Right ventricle myocardium inferior (tissue), 1 donor: ENCODE results near the gene IGSF21. TPM values are rescaled to one million over a fixed set of nuclear protein-coding genes. Genes with fewer than 3 reads are reported as not detected.
A peak's percentile ranks its signal among the peaks of the same experiment; 100 is the strongest.
"Not testable (repeated sequence)": the region's sequence is repeated elsewhere in the genome, so short reads cannot be mapped to it uniquely, and the experiment has no call there.

Experiments used
- ATAC-seq: fragments of 200-7000 bp; cut with Tn5 transposase; one replicate; pipeline ENCODE4 v1.9.1; 2020; ENCODE audit warnings: mild to moderate bottlenecking, moderate library complexity
- DNase-seq: peaks from one replicate; pipeline ENCODE4 v3.0.0; 2021; ENCODE audit errors: missing footprints
- intact Hi-C: fragments of 100-400 bp; cut with DNase I; formaldehyde crosslinking; loops from one replicate; pipeline ENCODE4 v1.11.0; 2022
- total RNA-seq: library from RNA; stranded (reverse); fragmentation: NEBNext Ultra II Directional; extraction: Animal tissue kit (Norgen Biotek cat#: 25700); gene quantifications from one replicate; pipeline ENCODE4 v1.2.1, GENCODE V29; 2021
- donor health status: DM: no; HTN: yes; CAD: no; lungs with severe emphysema.

IGSF21 gene
- total RNA-seq, 1 donor from 2014 or later: 1.6 TPM

DNA sequence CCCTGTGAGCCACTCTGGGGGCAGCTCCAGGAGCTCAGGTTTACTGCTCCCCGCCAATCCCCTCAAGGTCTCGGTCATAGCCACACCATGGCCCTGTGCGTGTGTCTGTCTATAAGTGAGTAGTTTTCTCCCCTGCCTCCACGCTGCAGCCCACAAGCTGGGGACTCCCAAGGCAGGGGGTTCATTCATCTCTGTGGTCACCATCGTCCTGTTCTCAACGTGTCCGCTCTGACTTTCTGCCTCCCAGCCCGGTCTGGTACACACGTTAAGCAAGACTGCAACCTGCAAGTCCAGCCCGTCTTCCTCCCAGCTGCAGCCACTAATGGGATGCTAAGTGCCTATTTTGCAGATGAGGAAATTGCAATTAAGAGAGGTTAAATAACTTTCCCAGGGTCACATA lies 49.8 kb downstream of the IGSF21 start:
- intact Hi-C loops: no loop called here
- DNase-seq (no peak), ATAC-seq (no peak)

DNA sequence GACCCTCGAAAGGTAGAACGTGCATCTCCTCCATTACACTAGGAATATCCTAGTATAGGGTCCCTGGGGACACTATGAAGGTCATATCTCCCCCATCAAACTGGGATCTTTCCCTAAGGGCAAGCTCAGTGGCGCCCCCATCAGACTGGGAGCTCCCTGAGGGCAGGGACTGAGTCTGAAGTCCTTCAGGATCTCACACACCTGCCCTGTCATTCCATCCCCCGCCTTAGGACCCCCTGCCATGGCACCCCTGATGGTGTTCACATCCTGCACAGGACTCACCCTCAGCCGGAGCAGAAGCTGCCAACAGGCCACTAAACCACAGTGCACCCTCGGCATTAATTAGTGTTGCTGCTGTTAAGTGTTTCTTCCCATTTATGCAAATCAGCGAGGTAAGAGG lies 50.4 kb downstream of the IGSF21 start:
- no peak for DNase-seq
- intact Hi-C loops: no loop called here
- ATAC-seq: no peak

DNA sequence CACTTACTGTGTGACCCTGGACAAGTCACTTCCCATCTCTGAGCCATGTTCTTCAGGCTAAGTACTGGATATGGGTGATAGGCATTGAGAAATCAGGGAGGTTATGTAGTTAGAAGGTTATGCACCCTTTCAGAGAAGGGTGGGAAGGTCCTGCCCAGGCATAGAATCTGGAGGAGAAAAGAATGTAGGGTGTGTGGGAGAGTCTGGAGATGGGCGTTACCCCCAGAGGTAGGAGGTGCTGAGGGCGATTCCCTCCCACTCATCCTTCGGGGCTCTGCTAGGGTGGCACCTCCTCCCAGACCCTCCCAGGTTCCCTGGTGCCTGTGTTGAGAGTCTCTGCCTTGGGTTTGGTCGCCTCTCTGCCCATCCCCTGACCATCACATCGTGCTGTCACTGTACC lies 51.1 kb downstream of the IGSF21 start:
- ATAC-seq: no peak
- DNase-seq: no peak
- intact Hi-C loops: no loop called here

DNA sequence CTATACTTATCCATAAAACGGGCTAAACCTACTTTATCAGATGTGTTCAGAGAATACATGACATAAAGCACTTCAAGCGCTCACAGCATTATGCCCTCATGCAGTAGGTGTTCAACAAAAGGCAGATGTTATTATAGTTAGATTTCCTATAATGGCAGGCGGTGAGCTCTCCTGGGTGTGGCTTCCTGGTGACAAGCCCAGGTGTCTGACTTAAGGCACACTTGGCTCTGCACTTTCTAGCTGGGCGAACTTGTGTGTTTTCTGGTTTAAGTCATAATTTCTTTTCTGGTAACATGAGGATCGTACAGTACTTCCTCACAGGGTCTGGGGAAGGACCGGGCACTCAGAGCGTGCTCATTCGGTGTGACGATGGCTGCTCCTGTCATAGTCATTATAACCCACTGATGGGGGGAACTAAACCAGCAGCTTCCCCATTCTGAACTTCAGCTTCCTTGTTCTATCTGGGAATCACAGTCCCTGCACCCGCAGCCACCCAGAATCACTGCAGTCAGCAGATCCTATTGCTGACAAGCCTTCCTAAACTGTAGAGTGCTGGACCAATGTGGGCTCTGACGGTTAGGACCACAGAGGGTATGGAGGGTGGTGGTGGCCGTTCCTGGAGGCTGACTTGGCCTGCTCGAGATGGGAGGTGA lies 52.8 kb downstream of the IGSF21 start:
- peak; percentile 78 for DNase-seq
- intact Hi-C loops: no loop called here
- ATAC-seq: peak; percentile 84

DNA sequence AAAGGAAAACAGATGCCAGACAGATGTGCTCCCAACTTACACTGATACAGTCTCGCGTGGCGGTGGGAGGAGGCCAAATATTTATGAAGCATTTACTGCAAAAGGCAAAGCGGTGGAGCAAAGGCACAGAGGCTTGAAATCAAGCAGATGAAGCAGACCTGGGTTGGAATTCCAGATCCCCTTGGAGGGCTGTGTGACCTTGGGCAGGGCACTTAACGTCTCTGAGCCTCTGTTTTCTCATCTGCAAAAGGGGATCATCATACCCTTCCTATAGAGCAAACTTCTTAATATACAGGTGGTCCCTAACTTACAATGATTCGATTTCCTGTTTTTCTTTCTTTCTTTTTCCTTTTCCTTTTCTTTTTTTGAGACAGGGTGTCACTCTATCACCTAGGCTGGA lies 54.1 kb downstream of the IGSF21 start:
- ATAC-seq (no peak), DNase-seq (no peak)
- intact Hi-C loops: no loop called here

DNA sequence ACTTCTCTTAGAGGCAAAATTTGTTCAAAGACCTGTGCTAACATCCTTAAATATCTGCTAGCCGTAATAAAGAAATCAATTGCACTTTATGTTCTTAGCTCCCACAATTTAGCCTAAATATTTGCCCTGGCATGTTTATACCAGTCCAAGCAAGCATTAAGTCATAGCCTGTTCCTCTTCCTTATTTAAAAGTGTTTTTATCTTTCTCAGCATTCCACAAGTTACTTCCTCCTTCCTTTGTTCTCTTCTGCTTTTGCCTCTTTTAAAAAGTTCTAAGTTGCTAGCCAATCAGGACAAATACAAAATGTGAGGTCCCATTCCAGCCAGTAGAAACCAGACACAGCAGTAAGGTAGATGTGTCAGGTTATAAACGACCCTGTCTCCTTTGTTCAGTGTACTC lies 58.0 kb downstream of the IGSF21 start:
- ATAC-seq, DNase-seq, intact Hi-C loops: not testable (repeated sequence)

DNA sequence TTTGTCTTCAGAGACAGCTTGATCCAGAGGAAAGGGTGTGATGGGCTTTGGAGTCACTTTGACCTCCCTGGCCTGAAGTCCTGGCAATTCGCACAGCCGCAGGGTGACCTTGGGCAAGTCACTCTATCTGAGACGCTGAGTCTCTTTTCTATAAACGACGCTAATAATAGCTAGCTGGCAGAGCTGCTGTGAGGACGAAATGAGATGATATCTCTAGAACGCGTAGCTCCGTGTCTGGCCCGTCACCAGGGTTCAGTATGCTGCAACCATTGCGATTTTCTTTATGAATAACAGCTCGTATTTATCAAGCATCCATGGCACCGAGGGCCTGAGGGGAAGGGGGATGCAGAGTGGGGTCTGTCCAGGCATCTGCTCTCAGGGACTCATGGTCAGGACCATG lies 58.7 kb downstream of the IGSF21 start:
- no peak for DNase-seq
- intact Hi-C loops: no loop called here
- no peak for ATAC-seq

DNA sequence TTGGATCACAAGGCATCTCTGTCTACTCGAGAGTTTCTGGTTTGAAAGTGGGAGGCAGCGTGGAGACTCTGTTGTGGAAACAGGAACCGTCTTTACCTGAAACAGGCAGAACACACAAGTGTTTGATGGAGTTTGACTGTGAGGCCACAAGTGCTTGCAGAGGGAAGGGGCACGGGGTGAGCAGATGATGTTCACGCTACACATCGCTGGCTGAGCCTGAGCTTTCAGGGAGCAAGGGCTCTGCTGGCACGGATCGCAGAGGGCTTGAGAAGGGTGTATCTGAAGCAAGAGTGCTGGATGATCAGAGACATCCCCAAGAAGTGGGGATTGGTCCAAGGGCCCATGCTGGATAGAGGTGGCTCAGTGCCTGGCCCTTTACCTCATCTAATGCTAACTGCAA lies 59.3 kb downstream of the IGSF21 start:
- intact Hi-C loops: no loop called here
- ATAC-seq (no peak), DNase-seq (no peak)

DNA sequence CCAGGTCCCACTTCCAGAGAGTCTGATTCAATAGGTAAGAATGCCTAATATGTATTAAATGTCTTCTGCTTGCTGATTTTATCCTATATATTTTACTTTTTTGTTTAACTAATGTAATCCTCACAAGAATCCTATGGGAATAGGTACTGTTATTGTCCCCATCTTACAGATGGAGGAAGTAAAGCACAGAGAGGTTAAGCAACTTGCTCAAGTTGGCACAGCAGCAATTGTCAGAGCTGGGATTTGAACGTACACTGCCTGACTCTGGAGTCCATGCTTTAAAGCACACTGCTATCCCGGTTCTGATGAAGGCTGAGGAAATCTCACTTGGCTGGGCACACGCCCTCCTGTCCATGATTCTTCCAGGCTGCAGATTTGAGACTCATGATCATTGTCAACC lies 62.8 kb downstream of the IGSF21 start:
- DNase-seq: no peak
- no peak for ATAC-seq
- intact Hi-C loops: no loop called here

DNA sequence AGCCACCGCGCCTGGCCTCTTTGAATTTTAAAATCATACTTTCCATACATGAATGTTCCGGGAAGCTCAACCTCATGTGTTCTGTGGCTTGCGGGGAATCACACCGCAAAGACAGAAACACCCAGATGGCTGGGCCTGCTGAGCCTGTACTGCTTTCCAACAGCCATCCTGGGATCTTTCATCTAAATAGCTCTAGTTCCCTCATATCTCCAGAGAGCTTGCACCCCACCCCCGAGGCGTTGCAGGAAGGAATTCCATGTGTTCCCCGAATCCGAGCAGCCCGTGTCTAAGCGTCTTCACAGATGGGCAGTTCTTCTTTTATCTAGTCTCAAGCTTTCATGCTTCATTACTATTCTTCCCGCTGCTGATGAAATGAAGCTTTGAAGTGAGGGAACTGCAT lies 66.4 kb downstream of the IGSF21 start:
- intact Hi-C loops: no loop called here
- ATAC-seq (no peak), DNase-seq (no peak)

DNA sequence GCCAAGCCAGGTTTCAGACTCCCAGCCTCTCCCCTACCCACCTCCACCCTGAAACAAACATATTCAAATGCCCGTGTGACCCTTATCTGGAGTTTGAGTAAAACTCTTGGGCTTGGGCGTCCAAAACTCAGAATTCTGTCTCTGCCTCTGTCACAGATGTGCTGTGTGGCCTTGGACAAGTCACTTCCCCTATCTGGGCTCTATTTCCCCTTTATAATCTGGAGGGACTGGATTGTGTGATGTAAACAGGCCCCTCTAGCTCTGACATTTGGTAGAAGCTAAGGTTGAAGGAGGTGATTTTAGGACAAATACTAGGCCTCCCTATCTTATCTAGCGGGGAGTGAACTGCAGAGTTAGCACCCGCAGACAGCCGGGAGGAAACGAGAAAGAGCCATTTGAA lies 67.5 kb downstream of the IGSF21 start:
- ATAC-seq (no peak), DNase-seq (no peak)

DNA sequence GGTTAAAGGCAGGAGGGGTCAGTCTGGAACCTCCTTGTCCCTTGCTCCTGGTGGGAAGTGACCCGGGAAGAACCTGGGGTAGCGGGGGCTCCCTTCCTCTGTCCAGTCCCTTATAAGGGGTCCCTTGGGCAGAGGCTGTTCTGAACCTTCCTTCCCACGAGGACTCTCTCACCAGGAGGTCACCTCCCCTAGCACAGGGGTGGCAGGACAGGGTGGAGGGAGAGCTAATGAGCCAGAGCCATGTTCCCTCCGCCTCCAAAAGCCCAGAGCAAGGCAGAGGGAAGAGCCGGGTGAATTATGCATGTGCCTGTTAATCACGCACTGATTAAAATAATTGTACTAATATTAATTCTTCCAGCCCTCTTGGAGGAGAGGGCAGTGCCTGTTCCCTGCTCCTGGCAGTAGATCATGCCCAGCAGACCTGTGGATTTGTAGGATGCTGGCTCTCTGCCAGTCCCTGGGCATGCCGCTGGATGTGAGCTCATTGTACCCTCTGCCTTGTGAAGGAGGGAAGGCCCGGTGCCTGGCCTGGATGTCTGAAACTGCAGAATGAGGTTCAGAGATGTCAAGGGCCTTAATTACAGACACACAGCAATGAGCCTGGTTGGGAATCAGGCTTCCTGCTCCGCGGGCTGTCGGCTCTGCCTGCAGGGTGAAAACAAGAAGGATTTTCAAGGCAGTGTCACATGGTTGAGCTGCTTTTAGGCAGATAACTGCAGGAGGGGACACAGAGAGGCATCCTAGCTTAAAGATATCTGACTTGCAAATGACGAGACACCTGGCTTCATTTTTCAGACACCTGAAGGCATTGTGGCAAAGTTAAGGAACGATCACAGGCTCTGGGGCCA lies 68.2 kb downstream of the IGSF21 start:
- no peak for DNase-seq
- peak; percentile 58 for ATAC-seq
- intact Hi-C loops: no loop called here

More for the DNA sequence above, 67.5 kb downstream of the IGSF21 start:
- intact Hi-C loops: no loop called here

DNA sequence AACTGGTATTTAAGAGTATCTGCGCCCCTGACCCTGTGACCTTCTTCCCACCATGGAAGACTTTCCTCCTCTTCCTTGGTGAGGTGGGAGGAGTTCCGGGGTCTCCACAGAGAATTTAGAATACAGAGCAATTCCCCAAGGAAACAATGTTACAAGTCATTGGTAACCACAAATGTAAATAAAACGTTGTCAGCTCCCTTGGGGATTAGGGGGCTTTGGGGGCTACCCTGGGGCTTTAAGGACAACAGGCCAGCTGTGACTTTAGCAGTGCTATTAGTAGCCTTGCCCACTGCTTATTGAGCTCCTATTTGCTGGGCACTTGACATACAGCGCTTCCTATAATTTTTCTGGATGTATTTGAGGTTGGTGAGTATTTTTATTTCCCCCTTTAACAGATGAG lies 69.0 kb downstream of the IGSF21 start:
- intact Hi-C loops: no loop called here
- DNase-seq: no peak

DNA sequence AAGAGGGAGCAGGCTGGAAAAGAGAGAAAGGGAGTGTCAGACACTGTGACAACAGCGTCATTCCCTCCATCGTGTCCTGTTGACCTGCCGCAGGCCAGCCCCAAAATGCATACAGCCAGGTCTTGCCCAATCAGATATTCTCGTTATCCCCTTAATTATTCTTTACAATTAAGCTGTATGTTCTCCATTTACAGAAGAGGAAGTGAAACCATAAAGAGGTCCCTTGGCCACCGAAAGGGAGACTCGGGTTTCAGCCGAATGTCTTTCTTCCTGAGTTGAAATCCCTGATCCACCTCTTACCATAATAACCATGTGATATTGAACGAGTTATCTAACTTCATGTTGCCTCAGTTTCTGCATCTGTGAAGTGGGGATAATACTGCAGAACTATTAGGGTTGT lies 70.5 kb downstream of the IGSF21 start:
- ATAC-seq: no peak

More for the DNA sequence above, 69.0 kb downstream of the IGSF21 start:
- ATAC-seq: no peak

DNA sequence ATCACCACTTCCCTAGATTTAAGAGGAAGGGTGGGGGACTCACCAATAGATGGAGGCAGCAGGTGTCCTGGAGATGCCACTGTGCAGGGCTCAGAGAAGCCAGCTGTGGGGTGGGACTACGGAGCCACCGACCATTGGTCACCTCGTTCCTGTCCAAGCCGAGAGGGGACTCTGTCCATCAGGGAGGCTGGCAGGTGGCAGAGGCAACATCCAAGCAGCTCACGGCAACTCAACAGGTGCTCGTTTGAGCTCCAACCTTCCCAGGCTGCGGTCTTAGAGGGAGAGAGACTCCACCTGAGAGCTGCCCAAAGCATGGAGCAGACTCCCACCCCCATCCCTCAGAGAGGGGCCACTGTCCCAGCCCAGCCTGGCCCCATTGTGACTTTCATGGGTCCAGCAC lies 71.4 kb downstream of the IGSF21 start:
- ATAC-seq (no peak), DNase-seq (no peak)
- intact Hi-C loops: no loop called here

More for the DNA sequence above, 70.5 kb downstream of the IGSF21 start:
- intact Hi-C loops: no loop called here
- DNase-seq: no peak

DNA sequence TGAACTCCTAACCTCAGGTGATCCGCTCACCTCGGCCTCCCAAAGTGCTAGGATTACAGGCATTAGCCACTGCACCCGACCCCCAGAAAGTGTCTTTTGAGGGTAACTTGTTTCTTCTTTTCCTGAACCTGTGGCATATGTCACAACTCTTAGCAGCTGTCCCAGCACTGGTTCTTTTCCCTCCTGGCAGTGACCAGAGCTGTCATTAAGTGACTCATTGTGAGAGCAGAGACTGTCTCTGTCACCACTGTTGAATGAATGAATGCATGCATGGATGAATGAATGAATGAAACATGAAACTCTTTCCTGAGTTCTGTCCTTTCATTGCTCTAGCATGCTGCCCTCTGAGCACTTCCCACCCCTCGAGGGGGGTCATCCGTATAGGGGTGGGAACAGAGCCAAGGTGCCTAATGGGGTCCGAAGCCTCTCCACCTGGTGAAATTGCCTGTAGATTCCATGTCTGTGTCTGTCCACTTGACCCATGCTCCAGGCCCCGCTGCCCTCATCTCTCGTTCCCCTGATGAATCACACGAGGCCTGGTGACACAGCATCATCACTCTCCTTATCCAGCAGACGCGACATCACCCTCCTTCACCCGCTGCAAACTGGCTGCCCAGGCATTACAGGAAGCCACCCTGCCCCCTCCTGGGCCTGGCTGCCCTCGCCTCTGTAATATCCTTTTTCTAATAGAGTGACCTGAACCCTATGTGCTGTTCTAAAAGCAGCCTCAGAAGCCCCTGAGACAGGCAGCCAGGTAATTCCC lies 75.0 kb downstream of the IGSF21 start:
- no peak for DNase-seq
- intact Hi-C loops: no loop called here
- ATAC-seq: no peak

DNA sequence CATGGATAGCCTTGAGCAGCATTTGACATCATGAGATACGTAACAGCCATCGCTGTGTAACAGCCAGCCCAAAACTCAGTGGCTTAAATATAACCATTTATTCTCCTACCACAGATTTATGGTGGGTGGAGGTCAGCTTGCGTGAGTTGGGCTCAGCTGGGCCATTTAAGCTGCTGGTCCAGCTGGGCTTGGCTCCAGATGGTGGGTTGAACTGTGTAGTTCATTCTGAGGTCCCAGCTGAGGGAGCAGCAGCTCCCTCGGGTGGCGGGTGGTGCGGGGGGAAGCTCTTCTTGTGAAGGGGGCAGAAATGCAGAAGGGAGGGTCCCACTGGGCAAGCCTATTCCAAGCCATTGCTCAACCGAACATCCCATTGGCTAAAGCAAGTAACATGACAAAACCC lies 75.9 kb downstream of the IGSF21 start:
- ATAC-seq (no peak), DNase-seq (no peak)
- intact Hi-C loops: no loop called here

DNA sequence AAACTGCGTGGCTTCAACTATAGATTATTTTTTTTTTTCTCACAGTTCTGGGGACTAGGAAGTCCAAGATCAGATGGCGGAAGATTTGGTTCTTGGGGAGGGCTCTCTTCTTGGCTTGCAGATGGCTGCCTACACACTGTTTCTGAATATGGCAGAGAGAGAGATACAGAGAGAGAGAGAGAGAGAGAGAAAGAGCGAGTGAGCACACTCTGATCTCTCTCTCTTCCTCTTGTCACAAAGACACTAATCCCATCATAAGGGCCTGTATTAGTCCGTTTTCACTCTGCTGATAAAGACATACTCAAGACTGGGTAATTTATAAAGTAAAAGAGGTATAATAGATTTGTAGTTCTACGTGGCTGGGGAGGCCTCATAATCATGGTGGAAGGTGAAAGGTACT lies 79.5 kb downstream of the IGSF21 start:
- intact Hi-C loops: no loop called here
- DNase-seq (no peak), ATAC-seq (no peak)

DNA sequence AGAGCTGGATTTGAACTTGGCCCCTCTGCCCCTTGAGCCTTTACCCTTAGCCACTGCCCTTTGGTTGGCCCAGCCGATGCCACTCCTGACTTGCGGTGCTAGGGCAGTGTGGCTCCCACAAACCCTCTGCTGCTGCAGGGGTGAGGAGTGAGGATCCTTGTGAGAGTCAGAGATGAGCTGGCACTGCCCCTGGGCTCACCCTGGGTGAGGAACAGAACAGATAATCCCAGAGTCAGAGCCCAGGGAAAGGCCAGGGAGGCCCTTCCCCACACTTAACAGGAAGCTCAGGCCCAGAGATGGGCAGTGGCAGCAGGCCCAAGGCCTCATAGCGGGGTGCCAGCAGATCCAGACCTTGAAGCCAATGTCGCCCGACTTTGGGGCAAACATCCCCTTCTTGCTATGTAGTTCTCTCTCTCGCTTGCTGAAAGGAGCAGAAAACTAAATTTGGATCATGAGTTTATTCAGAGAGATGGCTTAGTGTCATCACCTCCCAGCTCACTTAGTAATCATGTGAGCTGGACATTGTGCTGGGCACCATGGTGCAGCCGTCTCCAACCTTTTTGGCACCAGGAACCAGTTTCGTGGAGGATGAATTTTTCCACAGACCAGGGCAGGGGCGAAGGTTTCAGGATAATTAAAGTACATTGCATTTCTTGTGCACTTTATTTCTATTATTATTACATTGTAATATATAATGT lies 81.4 kb downstream of the IGSF21 start:
- intact Hi-C loops: no loop called here
- DNase-seq (no peak), ATAC-seq (no peak)
